Vagina (tissue), 2 donors: Measurements from ENCODE around the gene KHNYN. TPM values are rescaled to one million over a fixed set of nuclear protein-coding genes. Genes with fewer than 3 reads are reported as not detected.
A peak's percentile ranks its signal among the peaks of the same experiment; 100 is the strongest.

Experiments
- DNase-seq, 2 donors: peaks; one replicate each; pipeline ENCODE4 v3.0.0-alpha.2; 2017; ENCODE audit errors: extremely low spot score in 2 of 2
- H3K27ac ChIP-seq: fragments of 200-600 bp; sonication (generic); one replicate; pipeline ENCODE4 v1.5.1; 2019
- H3K27me3 ChIP-seq: fragments of 200-600 bp; sonication (generic); one replicate; pipeline ENCODE4 v1.5.1; 2019
- H3K36me3 ChIP-seq, 2 donors: fragments of 200-600 bp; sonication (generic); one replicate each; pipeline ENCODE4 v1.5.1; 2017 to 2019
- H3K4me1 ChIP-seq: fragments of 200-600 bp; sonication (generic); one replicate; pipeline ENCODE4 v1.5.1; 2019
- H3K4me3 ChIP-seq, 2 donors: fragments of 200-600 bp; sonication (generic); 1 replicate in 1 of 2; 2 replicates in 1 of 2; pipeline ENCODE4 v1.5.1; 2016 to 2019
- H3K9me3 ChIP-seq: fragments of 200-600 bp; sonication (generic); one replicate; pipeline ENCODE4 v1.5.1; 2019
- CTCF ChIP-seq, 3 experiments: fragments of 450-650 bp in 2 of 3; fragments of 200-600 bp in 1 of 3; sonication (generic) in 1 of 3; IDR thresholded peaks; one replicate each; pipeline ENCODE4 v1.5.1; 2017 to 2019; ENCODE audit warnings: antibody characterized with exemption in 3 of 3, mild to moderate bottlenecking in 2 of 3, moderate library complexity in 2 of 3
- POLR2A ChIP-seq, 2 donors: fragments of 450-650 bp; IDR thresholded peaks; one replicate each; pipeline ENCODE4 v1.6.1; 2017; ENCODE audit warnings: antibody characterized with exemption in 2 of 2, mild to moderate bottlenecking in 2 of 2, moderate library complexity in 2 of 2
- POLR2AphosphoS5 ChIP-seq, 2 donors: sonication (generic); formaldehyde crosslinking; IDR thresholded peaks; one replicate each; pipeline ENCODE4 v1.9.0; 2017; ENCODE audit warnings: antibody characterized with exemption in 2 of 2, mild to moderate bottlenecking in 2 of 2, low read depth in 1 of 2; ENCODE audit not compliant: insufficient read depth in 1 of 2
- intact Hi-C: fragments of 100-400 bp; cut with DNase I; formaldehyde crosslinking; loops from one replicate; pipeline ENCODE4 v1.15.1; 2023
- total RNA-seq: library from RNA; depleted of rRNA; stranded (reverse); fragments of >200 nt; gene quantifications from one replicate; pipeline ENCODE4 v1.2.3, GENCODE V29; 2016

Gene KHNYN
- total RNA-seq, 1 donor from 2014 or later: 41.7 TPM

GRCh38 chr14:24403294-24403998 is 26.3 kb upstream of the KHNYN start:
- peaks cover 0 to 10% of the 10 kb centered on the region in 2 donors for H3K36me3 ChIP-seq
- intact Hi-C loops: no loop called here
- no peak for TF ChIP-seq POLR2AphosphoS5 (IDR thresholded peaks at IDR 0.05; ENCODE audit: insufficient read depth in 1 of 2, low read depth in 1 of 2)
- no peak for TF ChIP-seq POLR2A (IDR thresholded peaks at IDR 0.05)
- no peak for TF ChIP-seq CTCF (IDR thresholded peaks at IDR 0.05)
- H3K4me3 ChIP-seq: peak overlapping the region in 1 of 2 donors; percentile 5
- no peaks in the 10 kb centered on the region for H3K9me3 ChIP-seq
- DNase-seq: no peak
- H3K27me3 ChIP-seq: no peaks in the 10 kb centered on the region
- H3K4me1 ChIP-seq: peaks cover 64% of the 10 kb centered on the region
- peak overlapping the region; percentile 91 for H3K27ac ChIP-seq

DNA sequence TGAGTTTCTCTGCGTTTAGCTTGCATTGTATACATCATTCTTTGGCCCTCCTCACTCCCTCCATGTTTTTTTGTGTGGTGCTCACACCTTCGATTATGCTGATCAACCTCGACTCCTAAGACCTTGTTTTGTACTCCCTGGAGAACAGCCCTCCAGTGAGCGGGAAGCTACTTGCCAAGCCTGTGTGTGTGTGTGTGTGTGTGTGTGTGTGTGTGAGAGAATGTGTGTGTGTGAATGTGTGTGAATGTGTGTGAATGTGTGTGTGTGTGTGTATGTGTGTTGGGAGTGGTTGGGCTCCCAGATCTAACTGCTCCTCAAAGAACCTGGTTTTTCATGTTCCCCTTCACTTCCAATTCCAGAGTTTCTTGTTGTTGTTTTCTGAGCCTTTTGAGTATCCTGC is 24.9 kb upstream of the KHNYN start:
- H3K27me3 ChIP-seq: no peaks in the 10 kb centered on the region
- TF ChIP-seq POLR2AphosphoS5 (IDR thresholded peaks at IDR 0.05; ENCODE audit: insufficient read depth in 1 of 2, low read depth in 1 of 2): no peak
- no peak for TF ChIP-seq POLR2A (IDR thresholded peaks at IDR 0.05)
- no peak for TF ChIP-seq CTCF (IDR thresholded peaks at IDR 0.05)
- H3K4me3 ChIP-seq: no peak overlapping the region
- no peaks in the 10 kb centered on the region for H3K9me3 ChIP-seq
- DNase-seq: no peak
- H3K36me3 ChIP-seq: peaks cover 0 to 24% of the 10 kb centered on the region in 2 donors
- H3K4me1 ChIP-seq: peaks cover 63% of the 10 kb centered on the region
- H3K27ac ChIP-seq: no peak overlapping the region
- intact Hi-C loops: loop anchor here (5.0 kb wide), 1 partner anchor 1398 kb away; no protein-coding TSS in a partner anchor

DNA sequence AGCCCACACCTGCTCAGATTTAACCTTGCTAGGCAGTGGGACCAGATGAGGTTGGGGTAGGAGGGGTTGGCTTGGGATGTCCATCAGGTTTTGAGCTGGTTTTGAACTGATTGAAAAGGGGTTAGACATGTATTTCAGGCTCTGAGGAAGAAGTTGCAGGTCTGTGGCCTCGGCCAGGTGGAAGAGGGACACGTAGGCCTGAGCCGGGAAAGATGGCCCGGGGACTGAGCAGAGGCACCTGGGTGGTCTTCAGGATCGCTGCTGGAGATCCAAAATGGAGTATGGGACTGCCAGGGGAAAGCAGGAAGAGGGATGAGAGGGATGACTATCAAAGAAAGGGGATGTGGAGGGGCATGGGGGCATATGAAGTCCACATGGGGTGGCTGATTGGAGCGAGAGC is 23.3 kb upstream of the KHNYN start:
- DNase-seq: no peak
- TF ChIP-seq POLR2AphosphoS5 (IDR thresholded peaks at IDR 0.05; ENCODE audit: insufficient read depth in 1 of 2, low read depth in 1 of 2) (no peak), CTCF (IDR thresholded peaks at IDR 0.05) (no peak), POLR2A (IDR thresholded peaks at IDR 0.05) (no peak)
- peaks cover 0 to 27% of the 10 kb centered on the region in 2 donors for H3K36me3 ChIP-seq

DNA sequence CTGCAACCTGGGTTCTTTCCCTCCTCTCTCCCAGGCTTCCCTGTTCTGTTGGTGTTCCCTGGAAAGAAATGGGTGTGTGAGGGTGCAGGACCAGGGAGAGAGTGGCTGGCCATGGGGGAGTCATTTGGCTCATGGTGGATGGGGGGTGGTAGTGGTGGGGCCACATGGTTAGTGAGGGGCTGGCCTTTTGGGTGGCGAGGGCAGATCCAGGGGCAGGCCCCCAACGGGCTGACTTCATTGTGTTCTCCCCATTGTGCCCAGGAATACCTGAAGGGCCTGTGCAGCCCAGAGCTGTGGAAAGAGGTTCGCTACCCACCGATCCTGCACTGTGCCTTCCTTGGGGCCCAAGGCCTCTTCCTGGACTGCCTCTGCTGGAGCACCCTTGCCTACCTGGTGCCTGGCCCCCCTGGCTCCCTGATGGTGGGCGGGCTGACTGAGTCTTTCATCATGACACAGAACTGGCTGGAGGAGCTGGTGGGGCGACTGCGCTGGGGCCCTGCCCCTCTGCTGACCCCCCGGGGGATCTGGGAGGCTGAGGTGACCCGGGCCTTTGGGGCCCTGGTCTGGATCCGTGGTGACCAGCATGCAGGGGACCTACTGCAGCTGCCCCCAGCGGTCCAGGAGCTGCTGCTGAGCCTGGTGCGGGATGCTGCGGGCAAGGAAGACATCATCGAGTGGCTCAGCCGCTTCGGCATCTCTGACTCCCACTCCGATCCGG is 22.0 kb upstream of the KHNYN start:
- no peak for DNase-seq
- Histone ChIP-seq H3K9me3 (no peaks in the 10 kb centered on the region), H3K4me1 (peaks cover 33% of the 10 kb centered on the region), H3K27me3 (no peaks in the 10 kb centered on the region), H3K36me3 (peaks cover 0 to 27% of the 10 kb centered on the region in 2 donors), H3K27ac (no peak overlapping the region), H3K4me3 (no peak overlapping the region)
- TF ChIP-seq POLR2A (IDR thresholded peaks at IDR 0.05): no peak
- TF ChIP-seq CTCF (IDR thresholded peaks at IDR 0.05): no peak
- no peak for TF ChIP-seq POLR2AphosphoS5 (IDR thresholded peaks at IDR 0.05; ENCODE audit: insufficient read depth in 1 of 2, low read depth in 1 of 2)
- intact Hi-C loops: loop anchor here (5.0 kb wide), 1 partner anchor 1400 kb away; no protein-coding TSS in a partner anchor

More for the DNA sequence above, 23.3 kb upstream of the KHNYN start:
- H3K27ac ChIP-seq: no peak overlapping the region
- peaks cover 47% of the 10 kb centered on the region for H3K4me1 ChIP-seq
- H3K9me3 ChIP-seq: no peaks in the 10 kb centered on the region
- H3K4me3 ChIP-seq: no peak overlapping the region
- intact Hi-C loops: loop anchor here (5.0 kb wide), 1 partner anchor 1399 kb away; no protein-coding TSS in a partner anchor
- H3K27me3 ChIP-seq: no peaks in the 10 kb centered on the region
